GM12801 (cell line): ENCODE data around the gene APC2.

Source experiments
- TF ChIP-seq, protein P1 (sequence below): IDR thresholded peaks from one replicate; pipeline ENCODE4 v1.5.1; 2011; ENCODE audit warnings: control low read depth; ENCODE audit not compliant: insufficient read length; ENCODE audit errors: extremely low read depth

Gene APC2

DNA sequence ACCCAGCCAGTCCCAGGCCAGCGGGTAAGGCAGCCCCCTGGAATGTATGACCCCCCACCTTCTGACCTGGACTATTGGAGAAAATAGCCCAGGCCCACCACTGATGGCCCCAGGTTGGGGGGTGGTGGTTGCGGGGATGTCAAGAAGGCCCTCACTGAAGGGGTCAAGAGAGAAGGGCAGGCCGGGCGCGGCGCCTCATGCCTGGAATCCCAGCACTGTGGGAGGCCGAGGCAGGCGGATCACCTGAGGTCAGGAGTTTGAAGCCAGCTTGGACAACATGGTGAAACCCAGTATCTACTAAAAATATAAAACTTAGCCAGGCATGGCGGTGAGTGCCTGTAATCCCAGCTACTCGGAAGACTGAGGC lies 64.4 kb downstream of the APC2 start:
- TF ChIP-seq, protein P1, sequence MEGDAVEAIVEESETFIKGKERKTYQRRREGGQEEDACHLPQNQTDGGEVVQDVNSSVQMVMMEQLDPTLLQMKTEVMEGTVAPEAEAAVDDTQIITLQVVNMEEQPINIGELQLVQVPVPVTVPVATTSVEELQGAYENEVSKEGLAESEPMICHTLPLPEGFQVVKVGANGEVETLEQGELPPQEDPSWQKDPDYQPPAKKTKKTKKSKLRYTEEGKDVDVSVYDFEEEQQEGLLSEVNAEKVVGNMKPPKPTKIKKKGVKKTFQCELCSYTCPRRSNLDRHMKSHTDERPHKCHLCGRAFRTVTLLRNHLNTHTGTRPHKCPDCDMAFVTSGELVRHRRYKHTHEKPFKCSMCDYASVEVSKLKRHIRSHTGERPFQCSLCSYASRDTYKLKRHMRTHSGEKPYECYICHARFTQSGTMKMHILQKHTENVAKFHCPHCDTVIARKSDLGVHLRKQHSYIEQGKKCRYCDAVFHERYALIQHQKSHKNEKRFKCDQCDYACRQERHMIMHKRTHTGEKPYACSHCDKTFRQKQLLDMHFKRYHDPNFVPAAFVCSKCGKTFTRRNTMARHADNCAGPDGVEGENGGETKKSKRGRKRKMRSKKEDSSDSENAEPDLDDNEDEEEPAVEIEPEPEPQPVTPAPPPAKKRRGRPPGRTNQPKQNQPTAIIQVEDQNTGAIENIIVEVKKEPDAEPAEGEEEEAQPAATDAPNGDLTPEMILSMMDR: no peak

DNA sequence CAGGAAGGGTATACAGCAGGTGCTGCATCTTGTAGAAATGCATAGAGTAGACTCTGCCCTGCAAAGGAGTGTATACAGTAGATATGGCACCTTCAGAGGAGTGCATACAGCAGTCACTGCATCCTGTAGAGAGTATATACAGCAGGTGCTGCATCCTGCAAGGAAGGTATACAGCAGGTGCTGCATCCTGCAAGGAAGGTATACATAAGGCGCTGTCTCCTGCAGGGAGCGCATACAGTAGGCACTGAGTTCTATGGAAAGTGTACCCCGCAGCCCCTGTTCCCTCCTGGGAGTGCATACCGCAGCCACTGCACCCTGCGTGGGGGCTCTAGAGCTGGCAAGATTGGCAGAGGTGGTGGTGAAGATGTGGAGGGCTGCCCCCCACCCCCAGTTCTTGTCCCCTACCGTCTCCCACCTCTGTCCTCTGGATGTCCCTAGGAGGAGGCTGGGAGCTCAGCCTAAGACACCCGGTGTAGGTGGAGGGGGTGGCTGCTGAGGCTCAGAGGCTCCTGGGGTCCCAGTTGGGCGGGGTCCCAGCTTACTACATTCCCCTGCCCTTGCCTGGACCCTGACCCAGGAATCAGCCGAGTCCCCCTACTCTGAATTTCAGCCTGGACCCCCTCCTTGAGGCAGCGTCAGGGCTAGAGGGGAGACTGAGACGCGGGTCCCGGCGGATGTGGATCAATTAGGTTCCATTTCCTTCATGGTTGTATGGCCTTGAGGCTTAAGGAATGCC lies 65.2 kb downstream of the APC2 start:
- TF ChIP-seq, protein P1: no peak

DNA sequence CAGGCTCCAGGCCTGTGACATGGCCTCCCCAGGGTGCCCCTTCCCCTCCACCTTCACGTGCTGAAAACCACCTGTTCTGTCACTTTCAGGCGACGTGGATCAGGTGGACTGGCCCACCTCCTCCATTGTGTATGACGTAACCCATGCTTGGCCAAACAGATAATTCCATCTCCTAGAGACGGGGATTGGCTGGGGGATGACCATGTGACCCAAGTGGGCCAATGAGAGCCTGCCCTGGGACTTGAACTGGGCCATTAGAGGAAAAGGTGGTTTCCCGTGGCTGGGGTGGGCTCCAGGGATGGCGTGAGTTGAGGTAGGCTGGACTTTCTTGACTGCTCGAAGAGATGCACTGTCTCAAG lies 66.5 kb downstream of the APC2 start:
- TF ChIP-seq, protein P1: no peak

DNA sequence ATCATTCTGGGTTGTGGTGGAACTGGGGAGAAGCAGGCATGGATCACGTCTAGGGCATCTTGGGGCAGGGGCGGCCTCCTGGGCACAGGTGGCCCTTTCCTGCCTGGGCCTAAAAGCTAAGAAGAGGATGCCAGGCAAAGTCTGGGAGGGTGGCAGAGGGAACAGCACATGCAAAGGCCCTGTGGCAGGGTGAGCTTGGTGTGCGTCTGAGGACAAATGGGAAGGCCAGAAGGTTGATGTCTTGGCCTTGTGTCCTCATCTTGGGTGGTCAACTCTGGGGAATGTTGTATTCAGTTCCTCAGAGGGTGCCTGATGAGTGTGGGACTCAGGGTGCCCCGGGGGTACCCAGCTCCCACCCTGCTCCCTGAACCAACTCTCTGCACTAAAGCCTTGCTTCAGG lies 68.5 kb downstream of the APC2 start:
- TF ChIP-seq, protein P1: no peak

DNA sequence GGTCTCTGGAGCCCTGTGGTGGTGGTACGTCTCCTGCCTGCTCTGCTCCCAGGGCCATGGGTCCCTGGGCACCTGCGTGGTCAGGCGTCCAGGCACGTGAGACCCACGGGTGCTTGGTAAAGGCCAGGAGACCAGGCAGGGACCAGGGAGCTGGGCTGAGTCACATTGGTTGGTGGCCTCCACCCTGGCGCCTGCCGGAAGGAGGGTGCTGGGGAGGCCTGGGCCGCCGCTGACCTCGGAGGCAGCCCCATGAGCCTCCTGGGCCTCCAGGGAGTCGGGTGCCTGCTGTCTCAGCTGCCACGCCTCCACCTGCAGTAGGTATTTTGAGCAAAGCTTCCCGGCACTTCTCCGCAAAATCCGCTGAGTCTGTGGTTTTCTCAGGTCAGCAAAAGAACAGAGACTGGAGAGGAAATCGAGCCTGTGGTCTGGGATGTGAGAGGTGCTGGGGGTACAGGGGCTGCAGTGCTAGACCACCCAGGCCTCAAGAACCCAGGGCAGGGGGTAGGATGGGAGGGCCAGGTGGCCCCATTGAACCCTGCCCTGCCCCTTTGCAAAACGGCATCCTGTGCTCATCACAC lies 70.4 kb downstream of the APC2 start:
- TF ChIP-seq, protein P1: no peak

DNA sequence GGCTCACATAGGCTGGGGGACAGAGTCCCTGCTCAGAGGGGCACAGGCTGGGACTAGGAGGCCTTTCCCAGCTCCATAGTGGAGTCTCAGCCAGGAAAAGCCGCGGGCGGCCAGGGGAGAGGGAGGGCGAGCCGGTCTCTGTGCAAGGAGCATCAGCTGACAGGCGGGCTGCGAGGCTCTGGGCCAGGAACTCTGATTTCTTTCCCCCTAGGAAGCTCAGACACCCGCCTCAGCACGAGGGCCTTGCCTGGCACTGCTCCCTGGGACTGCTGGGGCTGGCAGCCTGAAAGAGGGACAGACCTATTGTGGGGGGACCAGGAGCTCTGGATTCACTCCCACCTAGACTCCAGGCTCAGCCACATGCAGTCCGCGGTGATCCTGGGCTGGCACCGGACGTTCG lies 71.7 kb downstream of the APC2 start:
- TF ChIP-seq, protein P1: no peak

DNA sequence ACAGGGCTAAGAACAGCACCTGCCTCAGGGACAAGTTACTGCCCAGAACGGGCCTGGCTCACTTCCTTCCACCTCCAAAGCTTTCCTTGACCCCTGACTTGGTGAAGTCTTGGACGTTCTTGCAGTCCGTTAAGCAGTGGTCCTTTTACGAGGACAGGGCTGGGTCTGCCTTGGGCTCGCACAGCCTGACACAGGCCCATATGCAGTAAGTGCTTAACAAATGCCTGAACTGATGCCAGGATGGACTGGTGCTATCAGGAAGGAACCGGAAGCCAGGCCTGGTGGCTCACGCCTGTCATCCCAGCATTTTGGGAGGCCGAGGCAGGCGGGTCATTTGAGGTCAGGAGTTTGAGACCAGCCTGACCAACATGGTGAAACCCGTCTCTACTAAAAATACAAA lies 72.1 kb downstream of the APC2 start:
- TF ChIP-seq, protein P1: no peak
